Left renal pelvis (tissue), 4 donors: ENCODE results near the gene MALT1. TPM values are rescaled to one million over a fixed set of nuclear protein-coding genes. Genes with fewer than 3 reads are reported as not detected.
"Not testable (repeated sequence)": the region's sequence is repeated elsewhere in the genome, so short reads cannot be mapped to it uniquely, and the experiment has no call there.

Experiments used
- DNase-seq, 4 donors: peaks; one replicate each; pipeline ENCODE4 v3.0.0-alpha.2; 2013; ENCODE audit warnings: low read depth in 4 of 4, low spot score in 3 of 4
- polyA plus RNA-seq, 4 donors: library from polyadenylated mRNA; unstranded; fragments of 120-200 nt; gene quantifications; one replicate each; pipeline ENCODE4 v1.2.1, GENCODE V29; 2013; ENCODE audit not compliant: insufficient read length in 4 of 4

MALT1 gene
- polyA plus RNA-seq, 4 donors = 23.1 to 34.9 (median 34.5) TPM

- DNase-seq = no peak
Observed at GRCh38 chr18:58726671-58727070, 55.4 kb downstream of the MALT1 start.

- DNase-seq = no peak
Observed at GRCh38 chr18:58727776-58728500, 56.7 kb downstream of the MALT1 start.

- no peak for DNase-seq
Observed at GRCh38 chr18:58728719-58729118, 57.5 kb downstream of the MALT1 start.

GRCh38 chr18:58730618-58731017 lies 59.4 kb downstream of the MALT1 start:
- no peak for DNase-seq

- DNase-seq = no peak
Observed at GRCh38 chr18:58732471-58732870, 61.2 kb downstream of the MALT1 start.

- no peak for DNase-seq
Observed at GRCh38 chr18:58733866-58734265, 62.6 kb downstream of the MALT1 start.

- DNase-seq = no peak
Observed at GRCh38 chr18:58738322-58738721, 67.1 kb downstream of the MALT1 start.

- DNase-seq = no peak
Observed at GRCh38 chr18:58745914-58746313, 74.6 kb downstream of the MALT1 start.

- no peak for DNase-seq
Observed at GRCh38 chr18:58748899-58749595, 77.8 kb downstream of the MALT1 start.

GRCh38 chr18:58753976-58754375 lies 82.7 kb downstream of the MALT1 start:
- DNase-seq = no peak

GRCh38 chr18:58754544-58755068 lies 83.3 kb downstream of the MALT1 start:
- no peak for DNase-seq

GRCh38 chr18:58755304-58756010 lies 84.2 kb downstream of the MALT1 start:
- no peak for DNase-seq

GRCh38 chr18:58756148-58756547 lies 84.9 kb downstream of the MALT1 start:
- no peak for DNase-seq

GRCh38 chr18:58756596-58757240 lies 85.5 kb downstream of the MALT1 start:
- DNase-seq = no peak

- DNase-seq = not testable (repeated sequence)
Observed at GRCh38 chr18:58757351-58757750, 86.1 kb downstream of the MALT1 start.

GRCh38 chr18:58758046-58758445 lies 86.8 kb downstream of the MALT1 start:
- DNase-seq = no peak

- no peak for DNase-seq
Observed at GRCh38 chr18:58758606-58759005, 87.3 kb downstream of the MALT1 start.

- no peak for DNase-seq
Observed at GRCh38 chr18:58761241-58761969, 90.1 kb downstream of the MALT1 start.

GRCh38 chr18:58761970-58762780 lies 90.9 kb downstream of the MALT1 start:
- no peak for DNase-seq
